GM21619 (cell line): ENCODE data around the gene PRKAR2A.
"Not testable (repeated sequence)": the region's sequence is repeated elsewhere in the genome, so short reads cannot be mapped to it uniquely, and the experiment has no call there.

Source experiments
- ATAC-seq: cut with Tn5 transposase; IDR thresholded peaks from one replicate; pipeline ENCODE4 v1.9.1; 2021; ENCODE audit not compliant: unreplicated experiment

The PRKAR2A gene

GRCh38 chr3:48837163-48837562 is 10.5 kb downstream of the PRKAR2A start:
- no peak for ATAC-seq

GRCh38 chr3:48835650-48836366 is 11.9 kb downstream of the PRKAR2A start:
- ATAC-seq: no peak

GRCh38 chr3:48832684-48833083 is 15.0 kb downstream of the PRKAR2A start:
- ATAC-seq: no peak

GRCh38 chr3:48830715-48831114 is 17.0 kb downstream of the PRKAR2A start:
- ATAC-seq: no peak

GRCh38 chr3:48829525-48829924 is 18.1 kb downstream of the PRKAR2A start:
- not testable (repeated sequence) for ATAC-seq

GRCh38 chr3:48827874-48828273 is 19.8 kb downstream of the PRKAR2A start:
- ATAC-seq: not testable (repeated sequence)

- no peak for ATAC-seq
These were observed 21.2 kb downstream of the PRKAR2A start for GRCh38 chr3:48826451-48826850.

GRCh38 chr3:48820612-48821324 is 26.9 kb downstream of the PRKAR2A start:
- no peak for ATAC-seq

GRCh38 chr3:48819234-48820221 is 28.1 kb downstream of the PRKAR2A start:
- ATAC-seq: no peak

- ATAC-seq: no peak
These were observed 36.1 kb downstream of the PRKAR2A start for GRCh38 chr3:48811524-48811923.

GRCh38 chr3:48804930-48805329 is 42.7 kb downstream of the PRKAR2A start:
- no peak for ATAC-seq

- not testable (repeated sequence) for ATAC-seq
These were observed 46.8 kb downstream of the PRKAR2A start for GRCh38 chr3:48800831-48801230.

GRCh38 chr3:48798998-48799397 is 48.7 kb downstream of the PRKAR2A start:
- ATAC-seq: no peak

- no peak for ATAC-seq
These were observed 50.0 kb downstream of the PRKAR2A start for GRCh38 chr3:48797626-48798025.

GRCh38 chr3:48795997-48796732 is 51.5 kb downstream of the PRKAR2A start:
- no peak for ATAC-seq

- not testable (repeated sequence) for ATAC-seq
These were observed 54.2 kb downstream of the PRKAR2A start for GRCh38 chr3:48793484-48793883.

GRCh38 chr3:48789665-48790064 is 58.0 kb downstream of the PRKAR2A start:
- no peak for ATAC-seq

- no peak for ATAC-seq
These were observed 59.0 kb downstream of the PRKAR2A start for GRCh38 chr3:48788544-48789162.

- no peak for ATAC-seq
These were observed 63.1 kb downstream of the PRKAR2A start for GRCh38 chr3:48784426-48785120.

GRCh38 chr3:48783304-48783703 is 64.4 kb downstream of the PRKAR2A start:
- ATAC-seq: no peak
